ENCODE measurements around the gene ARMC7. TPM values are rescaled to one million over a fixed set of nuclear protein-coding genes. Genes with fewer than 3 reads are reported as not detected.
A peak's percentile ranks its signal among the peaks of the same experiment; 100 is the strongest.

The ARMC7 gene
- 2.4 TPM for total RNA-seq
- 1 to 10 TPM; 6.2 to 7.9 (median 7.5) TPM for polyA plus RNA-seq (ENCODE audit: insufficient read depth in 1 of 8, insufficient read length in 8 of 8, low replicate concordance in 1 of 8)
- long read RNA-seq, donor 1, partial matches to known transcripts, result 0 of 2 reads
- long read RNA-seq, donor 1, other reads (novel, unspliced or antisense), result 0 of 2 reads
- long read RNA-seq, donor 2, result 0 reads
- long read RNA-seq, donor 3, transcript ARMC7-201 (3 exons, 2,126 nt), result major isoform, 5 of 5 reads
- long read RNA-seq, donor 3, partial matches to known transcripts, result 0 of 5 reads
- long read RNA-seq, donor 3, other reads (novel, unspliced or antisense), result 0 of 5 reads
- long read RNA-seq, donor 4, partial matches to known transcripts, result 0 of 4 reads
- long read RNA-seq, donor 4, other reads (novel, unspliced or antisense), result 0 of 4 reads
- long read RNA-seq, donor 5, partial matches to known transcripts, result 0 of 4 reads
- long read RNA-seq, donor 5, other reads (novel, unspliced or antisense), result 0 of 4 reads
- long read RNA-seq, donor 6, partial matches to known transcripts, result 827 of 839 reads
- long read RNA-seq, donor 6, other reads (novel, unspliced or antisense), result 10 of 839 reads
- long read RNA-seq, donor 7, transcript ARMC7-201 (3 exons, 2,126 nt), result major isoform, 5 of 6 reads
- long read RNA-seq, donor 7, partial matches to known transcripts, result 0 of 6 reads
- long read RNA-seq, donor 7, other reads (novel, unspliced or antisense), result 0 of 6 reads
- long read RNA-seq, donor 8, partial matches to known transcripts, result 0 of 3 reads
- long read RNA-seq, donor 8, other reads (novel, unspliced or antisense), result 0 of 3 reads
- long read RNA-seq, donor 9, partial matches to known transcripts, result 0 of 2 reads
- long read RNA-seq, donor 9, other reads (novel, unspliced or antisense), result 0 of 2 reads
- long read RNA-seq, donor 10, partial matches to known transcripts, result 0 of 3 reads
- long read RNA-seq, donor 10, other reads (novel, unspliced or antisense), result 0 of 3 reads
- long read RNA-seq, donor 11, partial matches to known transcripts, result 0 of 45 reads
- long read RNA-seq, donor 11, other reads (novel, unspliced or antisense), result 42 of 45 reads

DNA sequence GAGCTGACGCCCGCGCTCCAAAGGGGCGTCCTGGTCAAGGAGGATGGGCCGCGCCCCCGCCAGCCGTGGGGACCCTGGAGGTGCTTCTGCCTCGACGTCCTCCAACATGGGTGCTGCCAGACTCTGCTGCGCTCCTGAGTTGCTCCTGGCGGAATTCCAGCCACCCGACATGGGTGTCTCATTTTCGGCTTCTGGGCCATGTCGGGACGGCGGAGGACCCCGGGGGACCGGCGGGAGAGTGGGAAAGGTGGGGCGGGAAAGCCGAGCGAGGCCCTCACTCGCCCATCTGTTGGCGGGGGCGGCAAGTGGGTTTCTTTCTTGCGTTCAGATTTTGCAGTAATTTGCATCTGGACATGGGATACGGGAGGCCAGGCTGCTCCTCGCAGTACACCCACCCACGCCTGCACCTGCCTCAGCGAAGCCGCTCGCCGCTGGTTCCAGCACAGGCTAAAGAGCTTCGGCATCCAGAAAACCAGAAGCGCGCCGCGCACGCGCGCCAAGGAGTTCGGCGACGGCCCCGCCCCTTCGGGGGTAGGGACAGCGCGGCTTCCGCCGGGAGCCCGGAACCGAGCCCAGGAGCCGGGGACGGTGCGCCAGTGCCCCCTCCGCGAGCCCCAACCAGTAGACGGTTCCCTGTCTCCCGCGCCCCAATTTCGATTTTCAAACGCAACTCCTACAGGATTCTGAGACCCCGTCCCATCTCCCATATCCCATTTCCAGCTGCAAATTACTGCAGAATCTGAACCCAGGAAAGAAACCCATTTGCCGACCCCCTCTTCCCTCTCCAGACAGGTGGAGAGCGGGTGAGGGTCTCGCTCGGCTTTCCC is at the start of gene ARMC7:
Gene ARMC7, plus strand, starts transcription at position 563 of the 827 bp plus-strand sequence. CDS start 320 bp downstream, outside the sequence.
- WGBS (ENCODE audit: insufficient coverage), result under 1% methylated on average over 66 of the region's 68 CpGs
- peak; percentile 92 for DNase-seq
- peaks cover 28% of the 10 kb centered on the region for H3K4me1 ChIP-seq (ENCODE audit: control insufficient read depth, insufficient read depth, low read length)
- peaks cover 8% of the 10 kb centered on the region for H3K36me3 ChIP-seq (ENCODE audit: control insufficient read depth, insufficient read depth, low read length)
- peaks cover 7% of the 10 kb centered on the region for H3K27me3 ChIP-seq (ENCODE audit: control insufficient read depth, insufficient read depth, low read length)
- H3K9me3 ChIP-seq (replicated peaks; ENCODE audit: control insufficient read depth, low read depth, low read length), result no peaks in the 10 kb centered on the region
- H3K27ac ChIP-seq (ENCODE audit: low read length), result no peak within 1 kb of the TSS
- peak within 1 kb of the TSS; percentile 84 for H3K4me3 ChIP-seq (ENCODE audit: low read length)

DNA sequence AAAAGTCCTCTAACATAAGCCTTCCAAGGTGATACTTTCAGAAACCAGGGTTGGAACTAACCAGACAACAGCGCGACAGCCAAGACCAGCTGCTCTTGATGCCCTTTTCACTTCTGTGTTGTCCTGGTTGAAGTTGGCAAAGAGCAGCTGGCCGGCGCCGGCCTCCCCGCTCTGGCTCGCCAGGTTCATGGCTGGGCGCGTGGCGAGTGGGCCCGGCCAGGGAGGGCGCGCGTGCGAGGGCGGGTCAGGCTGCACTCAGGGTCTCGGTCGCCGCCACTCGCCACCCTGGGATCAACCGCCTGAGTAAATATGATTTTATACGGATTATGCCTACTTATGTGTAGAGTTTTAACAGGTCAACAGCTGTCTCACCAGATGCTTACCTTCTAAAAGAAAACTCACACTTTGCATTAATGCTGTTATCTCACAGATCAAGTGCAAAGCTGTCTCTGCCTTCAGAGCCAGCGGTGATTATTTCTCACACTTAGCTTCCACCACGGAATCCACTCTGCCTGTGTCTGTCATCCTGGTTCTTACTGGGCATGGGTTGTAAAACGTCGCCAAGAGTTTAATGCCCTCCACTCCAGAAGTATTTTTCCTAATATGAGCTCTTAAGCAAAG is 49.2 kb upstream of the ARMC7 start:
- H3K4me1 ChIP-seq (ENCODE audit: control insufficient read depth, insufficient read depth, low read length), result peaks cover 19% of the 10 kb centered on the region
- peaks cover 59% of the 10 kb centered on the region for H3K36me3 ChIP-seq (ENCODE audit: control insufficient read depth, insufficient read depth, low read length)
- no peaks in the 10 kb centered on the region for H3K27me3 ChIP-seq (ENCODE audit: control insufficient read depth, insufficient read depth, low read length)
- WGBS (ENCODE audit: insufficient coverage), result 87% methylated on average over 3 of the region's 26 CpGs
- no peaks in the 10 kb centered on the region for H3K9me3 ChIP-seq (replicated peaks; ENCODE audit: control insufficient read depth, low read depth, low read length)
- H3K27ac ChIP-seq (ENCODE audit: low read length), result peak overlapping the region; percentile 39
- H3K4me3 ChIP-seq (ENCODE audit: low read length), result no peak overlapping the region
- no peak for DNase-seq

DNA sequence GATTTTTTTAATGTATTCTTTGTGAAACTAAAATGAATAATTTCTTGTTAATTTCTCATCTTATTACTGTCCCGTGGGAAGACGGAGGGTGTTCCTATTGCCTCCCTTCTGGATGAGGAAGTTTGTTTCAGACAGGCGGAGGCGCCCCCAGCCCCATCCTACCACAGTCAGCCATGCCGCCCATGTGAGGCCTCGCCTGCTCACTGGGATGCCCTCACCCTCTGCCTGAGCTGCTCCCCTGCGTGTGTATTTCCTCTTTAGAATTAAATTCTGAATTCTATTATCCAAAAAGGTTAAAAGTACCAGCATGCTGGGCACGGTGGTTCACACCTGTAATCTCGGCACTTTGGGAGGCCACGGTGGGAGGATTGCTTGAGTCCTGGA is 48.7 kb upstream of the ARMC7 start:
- Histone ChIP-seq H3K9me3 (replicated peaks; ENCODE audit: control insufficient read depth, low read depth, low read length) (no peaks in the 10 kb centered on the region), H3K4me1 (ENCODE audit: control insufficient read depth, insufficient read depth, low read length) (peaks cover 19% of the 10 kb centered on the region), H3K27me3 (ENCODE audit: control insufficient read depth, insufficient read depth, low read length) (no peaks in the 10 kb centered on the region), H3K4me3 (ENCODE audit: low read length) (no peak overlapping the region), H3K36me3 (ENCODE audit: control insufficient read depth, insufficient read depth, low read length) (peaks cover 60% of the 10 kb centered on the region), H3K27ac (ENCODE audit: low read length) (peak overlapping the region; percentile 35)
- WGBS (ENCODE audit: insufficient coverage), result 99% methylated on average over 8 of the region's 10 CpGs
- no peak for DNase-seq

DNA sequence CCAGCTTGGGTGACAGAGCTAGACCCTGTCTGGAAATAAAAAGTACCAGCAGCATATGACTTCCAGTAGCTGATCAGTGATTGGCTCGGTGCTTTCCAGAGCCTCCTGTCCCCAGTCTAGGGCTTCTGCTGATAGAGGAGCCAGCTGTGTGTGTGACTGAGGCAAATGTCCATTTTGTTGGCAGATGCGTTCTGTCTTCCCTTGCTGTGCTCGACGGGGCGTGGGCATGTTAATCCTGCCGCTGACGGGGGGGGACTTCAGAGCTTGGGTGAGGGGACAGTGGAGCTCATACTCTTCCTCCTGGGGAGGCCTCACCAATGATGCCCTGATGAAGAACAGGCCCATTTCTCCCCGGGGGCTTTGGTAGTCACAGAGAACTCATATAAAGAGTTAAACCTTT is 48.2 kb upstream of the ARMC7 start:
- Histone ChIP-seq H3K4me1 (ENCODE audit: control insufficient read depth, insufficient read depth, low read length) (peaks cover 19% of the 10 kb centered on the region), H3K27me3 (ENCODE audit: control insufficient read depth, insufficient read depth, low read length) (no peaks in the 10 kb centered on the region), H3K36me3 (ENCODE audit: control insufficient read depth, insufficient read depth, low read length) (peaks cover 59% of the 10 kb centered on the region), H3K9me3 (replicated peaks; ENCODE audit: control insufficient read depth, low read depth, low read length) (no peaks in the 10 kb centered on the region), H3K4me3 (ENCODE audit: low read length) (no peak overlapping the region), H3K27ac (ENCODE audit: low read length) (no peak overlapping the region)
- DNase-seq, result no peak
- 80% methylated on average over 1 of the region's 8 CpGs for WGBS (ENCODE audit: insufficient coverage)

DNA sequence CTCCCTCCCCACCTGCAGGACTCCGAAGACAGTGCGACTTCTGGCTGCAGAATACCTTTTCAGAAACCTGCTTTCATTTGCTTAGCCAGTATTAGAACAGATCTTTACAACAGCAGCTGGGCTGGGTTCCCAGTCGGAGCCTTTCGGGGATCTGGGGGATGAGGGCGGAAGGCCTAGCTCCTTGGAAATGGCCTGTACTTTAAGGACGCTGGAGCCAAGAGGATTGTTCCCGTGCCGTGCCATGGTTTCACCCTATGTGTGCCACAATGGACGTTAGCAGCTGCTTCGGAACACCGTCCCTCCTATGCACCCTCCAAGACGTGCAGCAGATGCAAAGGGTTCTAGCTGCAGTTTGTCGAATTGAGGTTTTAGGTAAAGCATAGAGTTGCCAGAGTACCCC is 46.6 kb upstream of the ARMC7 start:
- WGBS (ENCODE audit: insufficient coverage), result 40% methylated on average over 6 of the region's 13 CpGs
- H3K27me3 ChIP-seq (ENCODE audit: control insufficient read depth, insufficient read depth, low read length), result no peaks in the 10 kb centered on the region
- H3K36me3 ChIP-seq (ENCODE audit: control insufficient read depth, insufficient read depth, low read length), result peaks cover 55% of the 10 kb centered on the region
- no peaks in the 10 kb centered on the region for H3K9me3 ChIP-seq (replicated peaks; ENCODE audit: control insufficient read depth, low read depth, low read length)
- peaks cover 19% of the 10 kb centered on the region for H3K4me1 ChIP-seq (ENCODE audit: control insufficient read depth, insufficient read depth, low read length)
- DNase-seq, result no peak
- H3K27ac ChIP-seq (ENCODE audit: low read length), result no peak overlapping the region
- no peak overlapping the region for H3K4me3 ChIP-seq (ENCODE audit: low read length)

DNA sequence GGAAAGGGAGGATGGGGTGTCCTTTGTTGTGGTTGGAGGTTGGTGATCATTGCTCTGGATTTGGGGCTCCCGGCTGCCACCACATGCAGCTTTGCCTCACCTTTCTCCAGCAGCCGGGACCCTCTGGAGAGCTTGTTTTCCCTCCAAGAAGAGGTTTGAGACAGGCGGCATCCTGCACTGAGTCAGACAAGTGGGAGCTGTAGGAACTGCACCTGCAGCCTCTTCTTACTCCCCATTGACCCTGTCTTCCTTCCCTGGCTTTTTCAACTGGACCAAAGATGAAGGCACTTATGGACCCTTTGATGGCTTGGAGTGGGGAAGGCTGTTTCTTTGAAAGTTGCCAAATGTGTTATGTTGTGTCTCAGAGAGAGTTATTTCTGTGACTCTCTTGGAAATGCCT is 46.1 kb upstream of the ARMC7 start:
- Histone ChIP-seq H3K27me3 (ENCODE audit: control insufficient read depth, insufficient read depth, low read length) (no peaks in the 10 kb centered on the region), H3K4me1 (ENCODE audit: control insufficient read depth, insufficient read depth, low read length) (peaks cover 19% of the 10 kb centered on the region), H3K9me3 (replicated peaks; ENCODE audit: control insufficient read depth, low read depth, low read length) (no peaks in the 10 kb centered on the region), H3K4me3 (ENCODE audit: low read length) (no peak overlapping the region), H3K36me3 (ENCODE audit: control insufficient read depth, insufficient read depth, low read length) (peaks cover 55% of the 10 kb centered on the region), H3K27ac (ENCODE audit: low read length) (no peak overlapping the region)
- WGBS (ENCODE audit: insufficient coverage), result 58% methylated on average over 3 of the region's 3 CpGs
- no peak for DNase-seq

DNA sequence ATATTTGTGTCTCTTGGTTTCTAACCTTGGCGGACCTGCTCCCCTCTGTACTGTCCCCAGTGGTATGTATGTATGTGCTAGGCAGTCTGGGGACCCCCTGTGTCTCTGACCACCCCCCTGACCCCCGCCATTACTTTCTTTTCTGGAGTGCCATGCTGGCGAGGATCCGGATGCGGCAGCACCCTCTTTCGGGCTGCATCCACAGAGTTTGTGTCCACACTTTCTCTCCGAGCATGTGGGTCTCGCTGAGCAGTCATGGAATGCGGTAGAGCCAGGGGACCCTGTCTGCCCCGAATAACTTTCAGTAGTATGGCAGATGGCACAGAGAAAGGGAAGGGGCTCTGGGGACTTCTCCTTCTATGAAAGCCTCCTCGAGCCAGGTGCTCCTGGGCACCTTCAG is 45.7 kb upstream of the ARMC7 start:
- H3K9me3 ChIP-seq (replicated peaks; ENCODE audit: control insufficient read depth, low read depth, low read length), result no peaks in the 10 kb centered on the region
- H3K27ac ChIP-seq (ENCODE audit: low read length), result no peak overlapping the region
- DNase-seq, result no peak
- no peak overlapping the region for H3K4me3 ChIP-seq (ENCODE audit: low read length)
- no peaks in the 10 kb centered on the region for H3K27me3 ChIP-seq (ENCODE audit: control insufficient read depth, insufficient read depth, low read length)
- peaks cover 19% of the 10 kb centered on the region for H3K4me1 ChIP-seq (ENCODE audit: control insufficient read depth, insufficient read depth, low read length)
- 89% methylated on average over 10 of the region's 11 CpGs for WGBS (ENCODE audit: insufficient coverage)
- peaks cover 55% of the 10 kb centered on the region for H3K36me3 ChIP-seq (ENCODE audit: control insufficient read depth, insufficient read depth, low read length)

DNA sequence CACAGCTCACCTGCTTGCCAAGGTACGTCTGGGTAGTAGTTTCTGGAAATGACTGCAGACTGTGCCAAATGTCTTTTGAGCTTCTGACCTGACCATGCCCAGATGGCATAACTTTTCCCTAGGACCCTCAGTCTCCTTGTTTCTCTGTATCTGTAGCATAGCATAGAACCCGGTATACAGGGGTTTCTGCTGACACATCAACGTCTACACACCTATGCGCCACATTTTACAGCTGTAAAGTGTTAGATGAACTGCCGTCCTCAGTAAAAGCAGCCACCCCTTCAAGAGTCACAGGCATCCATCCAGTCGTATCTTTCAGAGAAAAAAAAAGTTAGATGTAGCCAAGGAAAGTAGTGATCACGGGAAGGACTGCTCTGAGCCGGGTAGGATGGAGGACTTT is 45.3 kb upstream of the ARMC7 start:
- Histone ChIP-seq H3K27ac (ENCODE audit: low read length) (no peak overlapping the region), H3K4me1 (ENCODE audit: control insufficient read depth, insufficient read depth, low read length) (peaks cover 16% of the 10 kb centered on the region), H3K27me3 (ENCODE audit: control insufficient read depth, insufficient read depth, low read length) (no peaks in the 10 kb centered on the region), H3K36me3 (ENCODE audit: control insufficient read depth, insufficient read depth, low read length) (peaks cover 55% of the 10 kb centered on the region), H3K9me3 (replicated peaks; ENCODE audit: control insufficient read depth, low read depth, low read length) (no peaks in the 10 kb centered on the region), H3K4me3 (ENCODE audit: low read length) (no peak overlapping the region)
- no peak for DNase-seq
- 55% methylated on average over 3 of the region's 8 CpGs for WGBS (ENCODE audit: insufficient coverage)

DNA sequence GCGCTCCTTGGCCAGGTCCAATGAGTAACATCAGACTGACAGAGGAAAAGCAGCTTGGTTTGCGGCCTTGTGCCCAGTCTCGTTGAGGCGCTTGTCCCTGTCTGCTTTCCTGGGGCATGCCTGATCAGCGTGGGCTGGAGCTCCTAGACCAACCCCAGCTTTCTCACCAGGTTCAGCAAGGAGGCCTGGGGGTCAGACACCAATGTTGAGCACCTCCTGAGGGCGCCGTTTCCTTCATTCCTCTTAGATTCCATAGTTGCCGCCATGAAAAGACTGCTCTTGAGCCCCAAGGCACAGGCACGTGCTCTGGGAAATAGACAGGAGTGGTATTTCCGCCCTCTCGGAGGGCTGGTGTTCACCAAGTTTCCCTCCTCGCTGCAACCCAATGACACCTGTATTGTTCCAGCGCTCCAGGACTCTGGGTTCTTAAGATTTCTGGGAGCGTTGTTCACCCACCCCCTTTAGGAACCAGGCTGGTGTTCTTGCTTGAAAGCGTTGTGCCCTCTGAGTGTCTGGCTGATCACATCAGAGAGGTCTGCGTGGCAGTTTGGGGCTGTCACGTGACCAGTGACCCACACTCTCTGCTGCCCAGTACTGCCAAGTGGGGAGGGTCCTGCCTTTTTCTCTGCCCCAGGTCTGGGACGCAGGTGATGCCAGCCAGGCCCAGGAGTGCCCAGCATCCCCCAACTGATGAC is 44.8 kb upstream of the ARMC7 start:
- H3K36me3 ChIP-seq (ENCODE audit: control insufficient read depth, insufficient read depth, low read length), result peaks cover 55% of the 10 kb centered on the region
- WGBS (ENCODE audit: insufficient coverage), result 93% methylated on average over 18 of the region's 18 CpGs
- no peak overlapping the region for H3K4me3 ChIP-seq (ENCODE audit: low read length)

More for the DNA sequence above, 44.8 kb upstream of the ARMC7 start:
- no peaks in the 10 kb centered on the region for H3K27me3 ChIP-seq (ENCODE audit: control insufficient read depth, insufficient read depth, low read length)
- no peaks in the 10 kb centered on the region for H3K9me3 ChIP-seq (replicated peaks; ENCODE audit: control insufficient read depth, low read depth, low read length)
- DNase-seq, result no peak
- H3K27ac ChIP-seq (ENCODE audit: low read length), result peak overlapping the region; percentile 10
- peaks cover 11% of the 10 kb centered on the region for H3K4me1 ChIP-seq (ENCODE audit: control insufficient read depth, insufficient read depth, low read length)

All from muscle of leg (tissue), 16 donors.